ENCODE data around the gene PYM1. TPM values are rescaled to one million over a fixed set of nuclear protein-coding genes. Genes with fewer than 3 reads are reported as not detected.

PYM1 gene
- total and polyA plus RNA-seq, 2 of the 13 experiments (the other 11 are each of a cell fraction or from before 2014, with no cell fraction given), result 44.0 to 51.8 TPM

GRCh38 chr12:55940065-55940732 lies 12.5 kb upstream of the PYM1 start (continued):
- 0 out of 2 replicates have a peak, but pooled peaks have one; percentile 65 for TF ChIP-seq FUBP1 (CRISPR knock-in tag; IDR thresholded peaks at IDR 0.05; ENCODE audit: borderline replicate concordance)
- TF ChIP-seq KAT2B (IDR thresholded peaks at IDR 0.05; ENCODE audit: borderline replicate concordance, low read depth, low read length), result no peak
- no peak for TF ChIP-seq DNMT3B (CRISPR knock-in tag; conservative IDR thresholded peaks at IDR 0.05)
- no peak for TF ChIP-seq SNAPC2 (CRISPR knock-in tag; IDR thresholded peaks at IDR 0.05)
- no peak for TF ChIP-seq ZNF570 (CRISPR knock-in tag; IDR thresholded peaks at IDR 0.05; ENCODE audit: borderline replicate concordance)
- no peak for TF ChIP-seq MZF1 (CRISPR knock-in tag; IDR thresholded peaks at IDR 0.05; ENCODE audit: borderline replicate concordance)
- TF ChIP-seq ZNF547 (CRISPR knock-in tag; IDR thresholded peaks at IDR 0.05), result peak; percentile 69; the same call in 1 of the 2 replicates
- TF ChIP-seq HNF1A (IDR thresholded peaks at IDR 0.05; ENCODE audit: low read depth), result no peak
- peak; percentile 27; the same call in 1 of the 2 replicates for TF ChIP-seq HNF1A (CRISPR knock-in tag; IDR thresholded peaks at IDR 0.05; ENCODE audit: borderline replicate concordance)
- TF ChIP-seq ARID3A (IDR thresholded peaks at IDR 0.05; ENCODE audit: low read depth, low read length), result no peak
- no peak; the same call in 1 of the 2 replicates for TF ChIP-seq SRY (CRISPR knock-in tag; IDR thresholded peaks at IDR 0.05)
- 0 out of 2 replicates have a peak, but pooled peaks have one; percentile 33 for TF ChIP-seq GATAD2A (CRISPR knock-in tag; IDR thresholded peaks at IDR 0.05)
- TF ChIP-seq FOXP4 (CRISPR knock-in tag; IDR thresholded peaks at IDR 0.05), result no peak
- TF ChIP-seq HOXA7 (CRISPR knock-in tag; IDR thresholded peaks at IDR 0.05), result no peak
- TF ChIP-seq ZNF556 (CRISPR knock-in tag; IDR thresholded peaks at IDR 0.05; ENCODE audit: borderline replicate concordance), result peak; percentile 49; the same call in 1 of the 2 replicates
- TF ChIP-seq SMAD3 (CRISPR knock-in tag; IDR thresholded peaks at IDR 0.05), result no peak
- peak; percentile 69; the same call in 1 of the 2 replicates for TF ChIP-seq NFKB2 (CRISPR knock-in tag; IDR thresholded peaks at IDR 0.05; ENCODE audit: borderline replicate concordance)
- peak; percentile 53; the same call in 1 of the 2 replicates for TF ChIP-seq ZNF230 (CRISPR knock-in tag; IDR thresholded peaks at IDR 0.05)
- 0 out of 2 replicates have a peak, but pooled peaks have one; percentile 13 for TF ChIP-seq SP4 (CRISPR knock-in tag; IDR thresholded peaks at IDR 0.05)

Data from HepG2 (cell line).